ENCODE results near the gene PRR36.

DNA sequence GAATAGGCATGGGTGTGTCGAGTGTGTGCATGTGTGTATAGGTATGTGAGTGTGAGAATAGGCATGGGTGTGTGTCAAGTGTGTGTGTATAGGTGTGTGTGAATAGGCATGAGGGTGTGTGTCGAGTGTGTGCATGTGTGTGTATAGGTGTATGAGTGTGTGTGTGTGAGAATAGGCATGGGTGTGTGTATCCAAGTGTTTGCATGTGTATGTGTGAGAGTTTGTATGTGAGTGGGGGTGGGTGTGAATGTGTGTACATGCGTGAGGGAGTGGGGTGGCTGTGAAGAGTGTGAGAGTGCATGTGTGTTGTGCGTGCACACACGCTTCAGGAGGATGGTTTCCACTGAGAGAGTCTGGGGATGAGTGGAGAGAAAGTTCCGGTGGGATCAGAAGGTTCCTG lies 30.7 kb downstream of the PRR36 start:
- TF ChIP-seq, protein P1, sequence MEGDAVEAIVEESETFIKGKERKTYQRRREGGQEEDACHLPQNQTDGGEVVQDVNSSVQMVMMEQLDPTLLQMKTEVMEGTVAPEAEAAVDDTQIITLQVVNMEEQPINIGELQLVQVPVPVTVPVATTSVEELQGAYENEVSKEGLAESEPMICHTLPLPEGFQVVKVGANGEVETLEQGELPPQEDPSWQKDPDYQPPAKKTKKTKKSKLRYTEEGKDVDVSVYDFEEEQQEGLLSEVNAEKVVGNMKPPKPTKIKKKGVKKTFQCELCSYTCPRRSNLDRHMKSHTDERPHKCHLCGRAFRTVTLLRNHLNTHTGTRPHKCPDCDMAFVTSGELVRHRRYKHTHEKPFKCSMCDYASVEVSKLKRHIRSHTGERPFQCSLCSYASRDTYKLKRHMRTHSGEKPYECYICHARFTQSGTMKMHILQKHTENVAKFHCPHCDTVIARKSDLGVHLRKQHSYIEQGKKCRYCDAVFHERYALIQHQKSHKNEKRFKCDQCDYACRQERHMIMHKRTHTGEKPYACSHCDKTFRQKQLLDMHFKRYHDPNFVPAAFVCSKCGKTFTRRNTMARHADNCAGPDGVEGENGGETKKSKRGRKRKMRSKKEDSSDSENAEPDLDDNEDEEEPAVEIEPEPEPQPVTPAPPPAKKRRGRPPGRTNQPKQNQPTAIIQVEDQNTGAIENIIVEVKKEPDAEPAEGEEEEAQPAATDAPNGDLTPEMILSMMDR (IDR thresholded peaks at IDR 0.05): no peak
- TF ChIP-seq POLR2A (IDR thresholded peaks at IDR 0.05): no peak

All from thyroid gland (tissue), 4 donors.